GM12878 (cell line): ENCODE results near the gene ZNF429.

ENCODE experiments used
- CTCF ChIP-seq, 3 experiments: IDR thresholded peaks in 2 of 3; conservative IDR thresholded peaks in 1 of 3; 2 replicates each; pipeline ENCODE4 v1.5.1; 2011; ENCODE audit warnings: low read depth in 3 of 3, low read length in 3 of 3, mild to moderate bottlenecking in 3 of 3, control low read depth in 2 of 3, moderate library complexity in 2 of 3, inconsistent platforms in 1 of 3, mixed read lengths in 1 of 3; ENCODE audit not compliant: control insufficient read depth in 2 of 3, insufficient read depth in 1 of 3; ENCODE audit errors: extremely low read depth in 1 of 3
- POLR2AphosphoS2 ChIP-seq: IDR thresholded peaks from 2 replicates; pipeline ENCODE4 v1.6.1; 2011; ENCODE audit warnings: low read depth, mild to moderate bottlenecking, low read length, improper control_type of control experiment, moderate library complexity
- POLR2AphosphoS5 ChIP-seq: IDR thresholded peaks from 2 replicates; pipeline ENCODE4 v1.6.1; 2011; ENCODE audit warnings: mild to moderate bottlenecking, low read length, inconsistent platforms
- TAF1 ChIP-seq: IDR thresholded peaks from 2 replicates; pipeline ENCODE4 v1.6.1; 2011; ENCODE audit warnings: mild to moderate bottlenecking, low read depth, low read length, borderline replicate concordance
- TCF7 ChIP-seq: IDR thresholded peaks from 2 replicates; pipeline ENCODE4 v1.6.1; 2014; ENCODE audit warnings: antibody characterized with exemption, borderline replicate concordance

GRCh38 chr19:21468791-21469190, 36.6 kb upstream of the ZNF429 start:
- no peak for TF ChIP-seq CTCF (IDR thresholded peaks at IDR 0.05 in 2 of 3, conservative IDR thresholded peaks at IDR 0.05 in 1 of 3; ENCODE audit: control insufficient read depth in 2 of 3, extremely low read depth in 1 of 3, insufficient read depth in 1 of 3, low read depth in 3 of 3, low read length in 3 of 3)
- TF ChIP-seq POLR2AphosphoS5 = no peak
- no peak for TF ChIP-seq POLR2AphosphoS2
- TF ChIP-seq TAF1 = no peak
- no peak for TF ChIP-seq TCF7
